Measurements from ENCODE around the gene CTBP1.
A peak's percentile ranks its signal among the peaks of the same experiment; 100 is the strongest.

The CTBP1 gene

GRCh38 chr4:1172228-1172851, 76.6 kb downstream of the CTBP1 start, which contains the start of gene SPON2:
Gene SPON2, minus strand, starts transcription at chr4:1172583.
- H2AK5ac ChIP-seq (ENCODE audit: low read length, severe bottlenecking): peak within 1 kb of the TSS; percentile 95
- peaks cover 71% of the 10 kb centered on the region for H3K4me1 ChIP-seq (ENCODE audit: control insufficient read depth, insufficient read depth, low read depth, low read length)
- H3K14ac ChIP-seq (ENCODE audit: low read length in 2 of 2): peak within 1 kb of the TSS; percentile 98 to 99
- H4K8ac ChIP-seq (ENCODE audit: low read length): peak within 1 kb of the TSS; percentile 95
- no peaks in the 10 kb centered on the region for H3K27me3 ChIP-seq (ENCODE audit: control insufficient read depth in 1 of 2, insufficient read depth in 1 of 2, low read length in 2 of 2)
- H3K36me3 ChIP-seq (ENCODE audit: control insufficient read depth in 1 of 2, insufficient read depth in 2 of 2, low read depth in 1 of 2, low read length in 2 of 2): peaks cover 36 to 46% of the 10 kb centered on the region in 2 experiments
- WGBS: 4% methylated on average over 32 of the region's 54 CpGs
- H2BK5ac ChIP-seq (ENCODE audit: low read depth, low read length, poor library complexity, severe bottlenecking): peak within 1 kb of the TSS; percentile 96
- peak within 1 kb of the TSS; percentile 15 to 99 for H3K23ac ChIP-seq (ENCODE audit: low read length in 2 of 2)
- H3K4me3 ChIP-seq (ENCODE audit: insufficient read depth in 1 of 2, low read depth in 1 of 2, low read length in 2 of 2): peak within 1 kb of the TSS; percentile 76 to 86
- peak within 1 kb of the TSS; percentile 99 to 100 for H3K18ac ChIP-seq (ENCODE audit: low read depth in 1 of 2, low read length in 2 of 2)
- peaks cover 17% of the 10 kb centered on the region for H3K79me1 ChIP-seq (replicated peaks; ENCODE audit: low read length, poor library complexity, severe bottlenecking)
- no peak within 1 kb of the TSS for H2AFZ ChIP-seq (ENCODE audit: low read depth, low read length)
- H3K4ac ChIP-seq (ENCODE audit: low read depth in 1 of 2, low read length in 2 of 2): peak within 1 kb of the TSS; percentile 99 to 100
- peak within 1 kb of the TSS; percentile 98 for H2BK15ac ChIP-seq (ENCODE audit: low read depth, poor library complexity, severe bottlenecking)
- peak within 1 kb of the TSS; percentile 98 for H4K91ac ChIP-seq (ENCODE audit: low read length)
- peak within 1 kb of the TSS; percentile 96 for H3K27ac ChIP-seq (ENCODE audit: low read length, poor library complexity, severe bottlenecking)
- H3K9me3 ChIP-seq (ENCODE audit: control insufficient read depth, low read length): no peaks in the 10 kb centered on the region
- peak within 1 kb of the TSS; percentile 91 for H3K9ac ChIP-seq (ENCODE audit: low read length)
- peak within 1 kb of the TSS; percentile 77 to 97 for H2BK12ac ChIP-seq (ENCODE audit: low read length in 2 of 2)
- peak within 1 kb of the TSS; percentile 99 for H2BK120ac ChIP-seq (ENCODE audit: low read depth, low read length)
- peak; percentile 89 for DNase-seq
- peak within 1 kb of the TSS; percentile 73 for H3K4me2 ChIP-seq (ENCODE audit: low read length, poor library complexity, severe bottlenecking)

GRCh38 chr4:1171311-1172227, 77.4 kb downstream of the CTBP1 start:
- Histone ChIP-seq H2BK12ac (ENCODE audit: low read length in 2 of 2) (peak overlapping the region; percentile 73 to 77), H4K91ac (ENCODE audit: low read length) (peak overlapping the region; percentile 94), H2AK5ac (ENCODE audit: low read length, severe bottlenecking) (peak overlapping the region; percentile 53), H3K14ac (ENCODE audit: low read length in 2 of 2) (peak overlapping the region; percentile 98 to 99), H3K4ac (ENCODE audit: low read depth in 1 of 2, low read length in 2 of 2) (peak overlapping the region; percentile 99), H4K8ac (ENCODE audit: low read length) (peak overlapping the region; percentile 92), H3K27me3 (ENCODE audit: control insufficient read depth in 1 of 2, insufficient read depth in 1 of 2, low read length in 2 of 2) (no peaks in the 10 kb centered on the region), H3K27ac (ENCODE audit: low read length, poor library complexity, severe bottlenecking) (peak overlapping the region; percentile 86), H3K23ac (ENCODE audit: low read length in 2 of 2) (peak overlapping the region; percentile 15 to 99), H3K4me3 (ENCODE audit: insufficient read depth in 1 of 2, low read depth in 1 of 2, low read length in 2 of 2) (peak overlapping the region; percentile 76 to 86), H3K9me3 (ENCODE audit: control insufficient read depth, low read length) (no peaks in the 10 kb centered on the region), H3K18ac (ENCODE audit: low read depth in 1 of 2, low read length in 2 of 2) (peak overlapping the region; percentile 98 to 100), H3K36me3 (ENCODE audit: control insufficient read depth in 1 of 2, insufficient read depth in 2 of 2, low read depth in 1 of 2, low read length in 2 of 2) (peaks cover 36 to 50% of the 10 kb centered on the region in 2 experiments), H3K9ac (ENCODE audit: low read length) (peak overlapping the region; percentile 91), H3K79me1 (replicated peaks; ENCODE audit: low read length, poor library complexity, severe bottlenecking) (peaks cover 17% of the 10 kb centered on the region), H3K4me1 (ENCODE audit: control insufficient read depth, insufficient read depth, low read depth, low read length) (peaks cover 71% of the 10 kb centered on the region), H2BK15ac (ENCODE audit: low read depth, poor library complexity, severe bottlenecking) (peak overlapping the region; percentile 98), H2BK5ac (ENCODE audit: low read depth, low read length, poor library complexity, severe bottlenecking) (peak overlapping the region; percentile 96), H2AFZ (ENCODE audit: low read depth, low read length) (no peak overlapping the region), H2BK120ac (ENCODE audit: low read depth, low read length) (peak overlapping the region; percentile 99), H3K4me2 (ENCODE audit: low read length, poor library complexity, severe bottlenecking) (peak overlapping the region; percentile 73)
- 3% methylated on average over 82 of the region's 88 CpGs for WGBS
- DNase-seq: no peak

GRCh38 chr4:1170976-1171310, 78.0 kb downstream of the CTBP1 start:
- Histone ChIP-seq H3K18ac (ENCODE audit: low read depth in 1 of 2, low read length in 2 of 2) (peak overlapping the region; percentile 98 to 100), H3K9ac (ENCODE audit: low read length) (peak overlapping the region; percentile 91), H3K4me3 (ENCODE audit: insufficient read depth in 1 of 2, low read depth in 1 of 2, low read length in 2 of 2) (peak overlapping the region; percentile 76 to 86), H2BK12ac (ENCODE audit: low read length in 2 of 2) (peak overlapping the region in 1 of 2 experiments; percentile 73), H2BK15ac (ENCODE audit: low read depth, poor library complexity, severe bottlenecking) (peak overlapping the region; percentile 6), H3K4me2 (ENCODE audit: low read length, poor library complexity, severe bottlenecking) (peak overlapping the region; percentile 70), H3K4me1 (ENCODE audit: control insufficient read depth, insufficient read depth, low read depth, low read length) (peaks cover 71% of the 10 kb centered on the region), H3K27me3 (ENCODE audit: control insufficient read depth in 1 of 2, insufficient read depth in 1 of 2, low read length in 2 of 2) (no peaks in the 10 kb centered on the region), H3K79me1 (replicated peaks; ENCODE audit: low read length, poor library complexity, severe bottlenecking) (peaks cover 17% of the 10 kb centered on the region), H3K4ac (ENCODE audit: low read depth in 1 of 2, low read length in 2 of 2) (peak overlapping the region; percentile 92 to 99), H4K8ac (ENCODE audit: low read length) (peak overlapping the region; percentile 88), H3K23ac (ENCODE audit: low read length in 2 of 2) (peak overlapping the region; percentile 11 to 37), H2BK120ac (ENCODE audit: low read depth, low read length) (peak overlapping the region; percentile 15), H2BK5ac (ENCODE audit: low read depth, low read length, poor library complexity, severe bottlenecking) (no peak overlapping the region), H4K91ac (ENCODE audit: low read length) (peak overlapping the region; percentile 86), H3K9me3 (ENCODE audit: control insufficient read depth, low read length) (no peaks in the 10 kb centered on the region), H2AFZ (ENCODE audit: low read depth, low read length) (no peak overlapping the region), H3K27ac (ENCODE audit: low read length, poor library complexity, severe bottlenecking) (no peak overlapping the region), H2AK5ac (ENCODE audit: low read length, severe bottlenecking) (no peak overlapping the region), H3K14ac (ENCODE audit: low read length in 2 of 2) (peak overlapping the region in 1 of 2 experiments; percentile 98), H3K36me3 (ENCODE audit: control insufficient read depth in 1 of 2, insufficient read depth in 2 of 2, low read depth in 1 of 2, low read length in 2 of 2) (peaks cover 36 to 56% of the 10 kb centered on the region in 2 experiments)
- 28% methylated on average over 22 of the region's 42 CpGs for WGBS
- DNase-seq: no peak

Data from mesenchymal stem cell (in vitro differentiated cells and primary cell).